Fibroblast of skin of left quadriceps (primary cell): ENCODE results near the gene PLA2R1.
A peak's percentile ranks its signal among the peaks of the same experiment; 100 is the strongest.

ENCODE experiments used
- DNase-seq, 2 experiments: peaks; one replicate each; pipeline ENCODE4 v3.0.0-alpha.2; 2013; ENCODE audit warnings: low read depth in 2 of 2

Gene PLA2R1

DNA sequence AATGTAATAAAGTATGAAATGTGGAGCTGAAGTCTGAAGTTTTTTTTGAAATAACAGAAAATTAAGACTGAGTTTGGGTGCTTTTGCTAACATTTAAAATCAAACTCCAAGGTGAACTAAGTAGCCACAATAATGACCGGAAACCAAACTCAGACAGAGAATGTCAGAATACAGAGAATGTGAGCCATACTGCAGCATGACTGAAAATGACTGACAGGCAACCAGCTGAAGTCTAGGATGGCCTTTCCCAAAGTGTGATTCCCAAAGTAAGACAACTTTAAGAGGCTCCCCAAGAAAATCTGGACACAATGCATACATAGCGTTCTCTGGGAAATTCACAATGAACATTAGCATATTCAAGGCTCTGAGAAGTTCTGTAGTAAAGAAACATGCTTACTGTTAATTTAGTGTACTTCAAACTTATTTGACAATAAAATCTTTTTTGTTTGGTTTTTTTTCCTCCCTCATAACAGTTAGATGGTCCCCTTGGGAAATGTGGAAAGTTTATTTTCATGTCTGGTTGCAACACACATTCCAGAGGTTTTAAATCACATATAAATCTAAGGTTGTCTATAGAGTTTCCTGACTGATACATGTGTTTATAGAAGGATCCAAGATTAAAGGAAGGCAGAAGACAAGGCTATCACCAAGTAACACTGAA, 28.6 kb downstream of the PLA2R1 start:
- DNase-seq = peak; percentile 59 to 67

DNA sequence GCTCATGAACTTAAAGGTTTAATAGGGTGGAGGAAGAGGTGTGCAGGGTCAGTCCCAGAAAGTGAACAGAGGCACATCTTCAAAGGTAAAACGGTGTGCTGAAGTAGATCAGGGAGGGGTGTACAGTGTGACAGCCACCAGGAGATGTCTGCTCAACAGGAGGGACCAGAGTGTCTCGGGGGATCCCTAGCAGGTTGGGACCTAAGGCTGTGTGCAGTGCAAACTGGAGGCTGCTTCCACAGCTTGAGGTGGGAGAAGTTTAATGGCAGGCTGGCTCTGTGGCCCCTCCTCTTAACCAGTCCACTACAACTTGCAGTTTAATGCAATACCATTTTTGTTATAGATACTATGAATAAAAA, 33.2 kb downstream of the PLA2R1 start:
- no peak for DNase-seq

DNA sequence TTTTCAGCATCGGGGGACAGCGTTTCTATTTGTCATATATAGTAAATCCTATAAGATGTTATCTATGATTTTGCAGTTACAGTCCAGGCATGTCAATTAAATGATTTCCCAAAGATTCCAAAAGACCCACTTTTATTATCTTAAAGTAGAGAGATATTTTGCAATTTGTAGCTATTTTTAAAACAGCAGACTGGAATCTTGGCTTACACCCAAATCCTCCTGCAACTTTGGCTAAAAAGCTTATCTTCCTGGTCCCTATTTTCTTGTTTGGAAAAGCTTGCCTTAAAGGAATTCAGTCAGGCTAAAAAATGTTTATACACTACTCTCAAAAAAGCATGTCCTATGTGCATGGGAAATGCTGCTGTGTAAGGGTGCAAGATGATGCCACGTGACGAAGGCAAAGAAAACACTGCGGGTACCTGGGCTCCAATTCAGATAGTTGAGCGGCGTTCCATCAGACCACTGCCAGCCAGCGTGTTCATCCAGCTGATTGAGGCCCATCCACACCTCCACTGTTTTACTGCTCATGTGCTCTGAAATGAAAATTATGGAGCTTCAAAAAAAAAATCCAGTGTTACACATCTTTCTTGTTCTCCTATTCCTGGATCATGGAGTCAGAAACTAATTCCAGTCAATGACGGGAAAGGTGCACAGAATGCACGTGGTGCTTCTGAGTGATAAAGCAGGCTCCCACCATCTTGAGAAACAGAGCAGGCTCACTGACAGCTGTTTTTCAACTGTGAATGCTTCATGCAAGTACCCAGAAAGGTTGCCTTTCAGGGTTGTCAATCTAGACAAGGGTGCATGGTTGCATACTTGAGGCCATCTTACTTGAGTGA, 33.8 kb downstream of the PLA2R1 start:
- DNase-seq = peak; percentile 47 to 54

DNA sequence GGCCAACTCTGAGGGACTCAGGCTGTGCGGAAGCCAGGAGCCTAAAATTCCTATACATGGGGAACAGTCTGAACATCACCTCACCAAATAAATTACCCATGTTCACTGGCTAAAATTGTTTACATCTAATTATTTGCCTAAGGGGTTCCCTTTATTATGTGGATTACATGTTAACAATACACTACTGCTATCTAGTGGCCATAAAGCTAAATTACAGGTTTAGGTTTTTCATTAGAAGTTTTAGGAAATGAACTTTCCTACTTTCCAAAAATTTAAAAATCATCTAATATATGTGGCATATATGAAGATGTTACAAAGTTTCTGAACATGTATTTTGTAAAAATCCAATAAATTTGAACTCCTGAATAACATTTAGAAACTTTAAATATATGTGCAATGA, 40.3 kb downstream of the PLA2R1 start:
- DNase-seq = no peak

DNA sequence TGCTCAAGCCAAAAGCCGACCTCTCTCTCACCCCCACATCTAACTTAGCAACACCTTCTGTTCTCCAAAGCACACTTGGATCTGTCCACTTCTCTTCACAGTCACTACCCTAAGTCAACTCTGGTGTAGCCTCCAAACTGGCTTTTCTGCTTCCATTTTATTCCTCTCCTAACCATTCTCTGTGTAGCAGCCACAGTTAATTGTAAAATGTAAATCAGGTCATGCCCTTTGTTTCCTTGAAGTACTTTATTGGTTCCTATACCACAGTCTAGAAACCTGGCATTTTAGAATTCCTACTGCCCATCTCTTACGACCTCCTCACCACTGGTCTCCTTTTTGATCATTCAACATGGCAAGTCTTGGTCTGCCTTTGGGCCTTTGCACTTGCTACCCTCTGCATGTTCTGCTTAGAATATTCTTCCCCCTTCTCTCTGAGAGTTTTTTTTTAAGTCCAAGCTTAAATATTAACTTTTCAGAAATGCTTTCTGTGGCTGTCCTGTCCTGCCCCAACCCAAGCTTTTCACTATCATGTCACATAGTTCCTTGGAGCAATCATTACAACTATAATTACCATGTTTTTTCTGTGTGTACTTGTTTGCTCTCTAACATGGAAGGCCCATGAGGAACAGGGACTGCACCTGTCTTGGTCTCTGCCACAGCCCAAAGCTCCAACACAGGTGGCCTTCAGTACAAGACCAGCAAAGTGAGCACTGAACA, 42.9 kb downstream of the PLA2R1 start:
- DNase-seq = no peak

DNA sequence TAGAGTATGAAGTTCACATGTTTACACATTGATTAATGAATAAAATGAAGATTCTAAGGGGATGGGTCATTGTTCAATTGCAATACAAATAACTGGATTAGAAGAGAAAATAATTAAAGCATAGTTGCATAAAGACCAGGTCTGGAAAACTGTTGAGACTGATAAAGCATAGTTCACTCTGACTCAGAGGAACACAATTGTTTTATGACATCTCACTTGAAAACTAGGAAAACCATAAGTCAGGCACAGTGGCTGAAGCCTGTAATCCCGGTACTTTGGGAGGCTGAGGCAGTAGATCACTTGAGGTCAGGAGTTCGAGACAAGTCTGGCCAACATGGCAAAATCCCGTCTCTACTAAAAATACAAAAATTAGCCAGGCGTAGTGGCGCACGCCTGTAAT, 46.7 kb downstream of the PLA2R1 start:
- DNase-seq = no peak

DNA sequence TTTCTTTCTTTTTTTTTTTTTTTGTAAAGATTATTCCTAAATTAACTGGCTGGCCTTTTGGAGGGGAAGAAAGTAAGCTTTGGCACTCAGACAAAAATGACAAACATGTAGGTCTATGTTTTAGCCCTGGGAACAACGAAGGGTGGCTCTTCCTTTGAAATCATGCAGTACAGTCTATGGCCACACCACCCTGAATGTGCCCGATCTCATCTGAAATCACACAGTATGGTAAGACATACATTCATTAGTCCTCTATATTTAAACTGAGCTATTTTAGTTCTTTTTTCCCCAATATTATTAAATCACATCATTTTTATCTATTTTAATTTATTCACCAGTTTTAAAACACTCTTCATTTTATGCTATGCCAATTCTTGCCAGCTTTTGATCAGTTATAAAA, 48.2 kb downstream of the PLA2R1 start:
- DNase-seq = no peak

DNA sequence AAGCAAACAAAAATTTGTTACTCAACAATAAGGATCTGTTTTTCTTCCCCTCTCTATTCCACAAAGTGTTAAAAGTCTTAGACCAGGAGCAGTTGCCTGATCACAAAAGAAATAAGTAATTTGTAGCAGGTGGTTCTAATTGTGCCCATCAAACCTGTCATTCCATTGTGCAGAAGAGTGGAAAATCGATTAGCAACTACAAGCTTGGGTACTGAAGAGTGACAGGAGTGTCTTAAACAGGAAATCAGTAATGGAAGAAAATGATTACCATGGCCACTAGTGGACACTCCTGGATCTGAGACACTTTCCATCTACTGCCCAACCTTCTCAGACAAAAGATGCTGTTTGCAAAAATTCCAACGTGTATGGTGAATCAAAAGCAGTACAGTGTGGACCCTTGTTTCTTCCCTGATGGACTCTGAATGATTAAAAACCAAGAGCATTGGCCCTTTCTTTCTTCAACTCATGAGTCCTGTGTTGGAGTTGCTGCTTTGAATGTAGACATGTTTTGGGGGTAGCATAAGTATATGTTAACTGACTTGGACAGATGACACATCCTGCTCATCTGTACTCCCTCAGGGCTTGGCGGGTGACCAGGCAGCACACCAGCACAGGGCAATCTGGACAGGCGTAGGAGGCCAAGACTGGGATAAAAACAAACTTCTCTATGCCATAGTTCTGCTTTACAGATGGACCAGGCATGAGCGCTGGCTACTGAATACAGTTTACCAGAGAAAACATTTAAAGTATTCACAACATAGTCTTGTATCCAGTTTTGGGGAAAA, 51.9 kb downstream of the PLA2R1 start:
- DNase-seq = no peak

DNA sequence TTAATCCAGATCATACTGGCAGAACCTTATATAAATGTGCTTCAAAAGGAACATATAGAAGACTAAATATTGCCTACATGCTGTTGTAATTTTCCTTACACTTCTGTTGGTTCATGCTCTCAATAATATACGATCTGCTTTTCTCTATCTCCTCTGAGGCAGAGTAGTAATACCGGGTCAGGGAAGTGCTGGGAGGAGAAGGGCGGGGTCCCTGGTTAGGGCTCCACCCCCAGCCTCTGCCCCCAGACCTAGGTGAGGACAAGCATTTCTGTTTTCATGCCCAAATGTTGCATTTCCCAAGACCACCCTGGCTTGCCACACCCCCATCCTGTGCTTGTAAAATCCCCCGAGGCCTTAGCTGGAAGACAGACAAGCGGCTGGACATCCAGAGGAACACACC, 55.3 kb downstream of the PLA2R1 start:
- no peak for DNase-seq

DNA sequence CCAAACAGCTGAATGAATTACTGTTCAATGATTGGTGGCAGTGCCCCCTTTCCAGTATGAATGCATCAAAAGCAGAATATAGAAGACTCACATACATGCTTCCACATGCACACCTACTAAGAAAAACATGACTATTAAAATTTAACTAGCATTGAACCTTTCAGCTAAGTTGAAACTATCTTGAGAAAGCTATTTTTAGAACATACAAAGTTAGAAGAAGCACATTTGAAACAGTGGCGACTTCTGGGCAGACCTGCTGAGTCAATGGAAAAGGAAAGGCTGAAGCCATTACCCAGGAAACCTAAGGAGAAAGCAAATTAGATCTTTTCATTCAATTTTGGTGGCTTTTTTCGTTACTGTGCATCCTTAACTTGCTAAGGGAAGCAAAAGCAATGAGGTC, 55.9 kb downstream of the PLA2R1 start:
- DNase-seq = no peak

DNA sequence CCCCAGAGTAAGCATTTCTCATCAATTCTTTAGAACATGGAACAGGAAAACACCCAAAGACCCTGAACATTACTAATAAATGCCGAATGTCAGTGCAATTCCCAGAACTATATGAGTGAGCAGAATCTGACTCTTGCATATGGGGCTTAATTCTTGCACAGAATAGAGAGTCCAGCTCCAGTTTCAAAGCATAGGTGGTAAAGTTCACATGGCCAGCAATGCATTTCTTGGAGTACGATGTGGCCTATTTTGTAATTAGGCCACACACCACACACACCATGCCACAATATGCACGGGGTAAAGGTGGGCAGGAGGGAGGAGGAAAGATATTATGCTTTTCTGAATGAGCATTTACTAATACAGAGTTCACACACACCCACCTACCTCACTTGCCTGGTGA, 56.5 kb downstream of the PLA2R1 start:
- no peak for DNase-seq

DNA sequence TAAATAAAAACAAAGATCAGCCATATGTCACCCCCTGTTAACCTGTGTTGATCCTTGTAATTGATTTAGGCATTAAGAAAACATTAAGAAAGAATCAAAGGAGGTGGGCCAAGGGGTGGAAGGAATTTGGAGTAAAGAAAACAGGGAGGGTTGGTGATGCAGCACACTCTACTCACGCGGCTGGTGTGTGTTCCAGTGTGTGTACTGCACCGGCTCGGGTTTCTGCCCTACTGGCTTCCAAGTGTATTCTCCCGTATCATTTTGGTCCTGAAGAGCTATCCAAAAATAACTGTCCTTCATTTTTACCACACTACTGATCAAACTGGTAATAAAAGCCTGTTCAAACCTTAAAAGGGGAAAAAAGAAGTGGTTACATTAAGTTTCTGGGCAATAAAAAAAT, 56.9 kb downstream of the PLA2R1 start:
- no peak for DNase-seq

DNA sequence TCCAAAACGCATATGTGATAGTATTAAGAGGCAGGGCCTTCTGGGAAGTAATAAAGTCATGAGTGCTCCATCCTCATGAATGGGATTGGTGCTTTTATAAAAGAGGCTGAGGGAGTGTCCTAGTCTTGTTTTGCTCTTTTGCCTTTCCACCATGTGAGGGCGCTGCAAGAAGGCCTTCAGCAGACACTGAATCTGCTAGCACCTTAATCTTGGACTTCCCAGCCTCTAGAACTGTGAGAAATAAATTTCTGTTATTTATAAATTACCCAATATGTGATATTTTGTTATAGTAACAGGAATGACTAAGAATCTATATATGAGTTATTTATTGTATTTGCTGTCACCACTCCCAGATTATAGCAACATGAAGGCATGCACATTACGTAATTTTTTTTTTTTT, 63.5 kb downstream of the PLA2R1 start:
- DNase-seq = peak in 1 of 2 experiments; percentile 9

DNA sequence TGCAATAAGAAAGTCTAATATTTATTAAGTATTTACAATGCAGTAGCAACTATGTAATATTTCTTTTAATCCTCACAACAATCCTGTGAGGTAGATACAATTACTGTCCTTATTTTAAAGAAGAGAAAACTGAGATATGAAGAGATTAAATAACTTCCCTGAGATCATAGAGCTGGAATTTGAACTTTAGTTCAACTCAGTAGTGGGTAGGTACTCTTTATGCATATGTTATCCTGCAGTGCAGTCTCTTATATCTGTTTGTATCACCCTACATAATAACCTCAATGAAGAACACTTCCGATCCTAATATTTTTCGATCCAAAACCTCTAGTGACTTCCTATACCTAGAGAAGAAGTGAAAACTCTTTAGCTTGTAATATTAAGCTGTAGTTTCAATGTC, 64.2 kb downstream of the PLA2R1 start:
- no peak for DNase-seq

DNA sequence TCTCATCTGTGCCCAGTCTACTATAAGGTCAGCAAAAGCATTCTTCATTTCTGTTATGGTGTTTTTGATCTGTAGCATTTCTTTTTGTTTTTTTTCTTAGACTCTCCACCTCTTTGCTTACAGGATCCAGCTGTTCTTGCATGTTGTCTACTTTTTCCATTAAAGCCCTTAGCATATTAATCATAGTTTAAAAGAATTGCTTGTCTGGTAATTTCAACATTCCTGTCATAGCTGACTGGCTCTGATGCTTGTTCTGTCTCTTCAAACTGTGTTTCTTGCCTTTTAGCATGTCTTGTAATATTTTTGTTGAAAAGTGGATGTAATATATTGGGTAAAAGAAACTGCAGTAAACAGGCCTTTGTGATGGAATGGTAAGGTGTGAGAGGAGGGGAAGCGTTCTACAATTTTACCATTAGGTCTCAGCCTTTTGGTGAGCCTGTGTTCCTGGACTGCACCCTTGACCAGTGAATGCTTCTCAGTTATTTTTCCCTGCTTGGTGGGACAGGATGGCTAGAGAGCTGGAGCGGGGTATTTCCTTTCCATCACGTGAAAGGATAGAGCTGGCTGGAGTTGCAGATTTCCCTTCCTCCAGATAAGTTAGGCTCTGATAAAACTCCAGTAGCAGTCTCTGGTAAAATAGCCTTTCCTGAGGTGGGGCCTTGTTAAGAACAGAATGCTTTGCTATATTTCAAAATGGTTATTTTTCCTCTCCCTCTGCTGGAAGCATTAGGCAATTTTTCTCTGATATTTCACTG, 65.4 kb downstream of the PLA2R1 start:
- DNase-seq = peak; percentile 37 to 39

DNA sequence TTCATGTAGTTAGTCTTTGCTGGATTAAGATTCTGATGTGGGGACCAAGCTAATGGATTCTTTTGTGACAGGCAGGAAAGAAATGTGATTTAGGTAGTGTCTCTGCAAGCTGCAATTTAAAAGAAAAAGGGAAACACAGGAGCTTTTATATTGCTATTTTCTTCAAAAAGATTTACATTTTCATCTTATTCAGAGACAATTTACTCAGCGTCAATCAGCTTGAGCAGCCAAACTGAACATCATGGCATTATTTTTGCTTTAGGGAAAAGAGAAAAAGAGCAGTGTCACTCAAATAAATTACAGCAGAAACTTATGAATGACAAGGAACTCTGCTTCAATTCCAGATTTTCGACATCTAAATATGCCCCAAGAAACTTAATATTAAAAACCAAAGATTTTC, 67.4 kb downstream of the PLA2R1 start:
- no peak for DNase-seq

DNA sequence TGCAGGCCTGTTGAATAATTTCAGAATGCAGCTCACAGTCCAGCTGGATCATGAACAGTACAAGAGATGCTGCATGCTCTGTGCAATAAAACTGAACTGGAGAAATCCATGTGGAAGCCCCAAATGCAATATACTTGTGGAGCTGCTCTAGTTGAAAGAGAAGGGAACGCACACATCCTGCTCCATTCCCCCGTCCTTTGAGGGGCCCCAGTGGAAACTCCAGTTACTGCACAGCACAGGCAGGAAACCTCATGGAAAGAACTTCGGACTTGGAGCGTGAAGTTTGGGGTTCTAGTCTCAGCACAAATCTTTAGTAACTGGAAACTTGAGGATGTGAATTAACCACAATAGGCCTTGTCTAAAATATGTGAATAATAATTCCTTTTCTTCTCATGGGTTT, 73.2 kb downstream of the PLA2R1 start:
- no peak for DNase-seq

DNA sequence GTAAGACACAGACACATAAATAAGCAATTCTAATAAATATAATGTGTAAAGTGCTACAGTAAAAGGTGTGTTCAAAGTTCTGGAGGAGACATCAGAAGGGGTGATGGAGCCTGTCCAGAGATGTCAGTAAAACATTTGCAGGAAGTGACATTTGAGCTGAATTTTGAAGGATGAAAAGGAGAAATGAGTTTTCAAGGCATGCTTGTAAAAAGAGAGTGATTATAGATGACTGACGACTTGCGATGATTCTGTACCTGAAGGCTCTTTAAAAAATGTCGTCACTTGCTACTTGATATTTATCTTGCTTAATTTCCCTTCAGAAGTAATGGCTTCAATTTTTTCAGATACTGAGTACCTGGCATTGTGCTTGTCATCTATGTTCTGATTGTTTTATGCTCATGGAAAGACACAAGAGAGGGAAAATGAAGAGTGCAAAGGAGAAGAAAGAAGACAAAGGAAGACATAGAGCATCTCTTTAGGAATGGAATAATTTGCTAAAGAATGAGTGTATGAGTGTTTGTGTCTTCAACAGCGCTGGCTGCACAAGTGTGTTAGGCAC, 73.9 kb downstream of the PLA2R1 start:
- no peak for DNase-seq

DNA sequence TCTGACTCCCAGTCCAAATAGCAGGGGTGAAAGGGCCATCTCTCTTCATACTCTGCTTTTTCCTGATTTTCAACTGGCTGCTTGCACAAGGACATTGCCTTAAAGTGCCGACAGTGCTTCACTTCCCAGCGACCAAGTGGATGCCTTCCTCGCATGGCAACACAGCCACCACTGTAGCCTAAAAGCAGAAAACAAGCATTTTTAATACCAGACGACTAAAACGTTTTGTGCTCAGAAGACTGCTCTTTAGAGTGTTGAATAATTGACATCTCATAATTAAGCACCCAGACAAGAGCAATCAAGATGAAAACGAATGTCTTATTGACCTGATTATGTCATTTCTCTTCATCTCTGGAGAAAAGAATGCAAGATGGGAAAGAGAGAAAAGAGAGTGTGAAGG, 75.2 kb downstream of the PLA2R1 start:
- DNase-seq = no peak

DNA sequence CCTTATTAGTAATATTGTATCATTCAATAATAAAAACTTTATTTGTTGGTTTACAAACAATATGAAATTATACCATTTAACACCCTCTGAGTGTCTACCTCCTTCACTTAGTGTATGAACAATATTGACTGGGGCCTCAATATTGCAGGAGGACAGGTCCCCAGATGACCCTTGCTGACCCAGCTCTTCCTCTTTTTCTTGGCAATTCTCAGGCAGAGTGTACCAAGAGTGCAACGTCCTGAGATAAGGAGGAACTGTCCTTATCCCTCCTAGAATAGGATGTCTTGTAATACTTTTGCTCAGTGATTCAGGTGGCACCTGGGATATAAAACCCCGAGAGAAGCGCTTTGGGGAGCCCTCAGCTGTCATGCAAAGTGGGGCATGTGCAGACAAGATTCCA, 76.8 kb downstream of the PLA2R1 start:
- DNase-seq = no peak

DNA sequence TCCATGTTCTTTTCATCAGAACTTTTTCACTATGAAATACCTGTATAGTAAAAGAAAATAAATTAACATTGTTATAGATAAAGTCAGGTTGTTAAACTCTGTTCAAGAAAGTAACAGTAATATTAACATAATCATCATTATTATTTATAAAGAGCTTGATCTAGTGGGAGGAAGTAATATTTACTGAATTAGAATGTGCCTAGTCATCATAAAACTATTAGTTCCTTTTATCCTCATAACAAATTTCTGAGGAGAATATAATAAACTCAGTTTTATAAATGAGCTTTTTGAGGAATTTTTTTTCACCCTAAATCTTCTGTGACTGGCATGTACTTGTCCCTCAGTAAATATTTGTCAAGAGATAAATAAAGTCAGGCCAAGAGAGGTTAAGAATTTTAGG, 78.4 kb downstream of the PLA2R1 start:
- no peak for DNase-seq
